HepG2 (cell line): Measurements from ENCODE around the gene RTP4. TPM values are rescaled to one million over a fixed set of nuclear protein-coding genes. Genes with fewer than 3 reads are reported as not detected.

ENCODE experiments used
- ATAC-seq: fragments of 200-7000 bp; cut with Tn5 transposase; 3 replicates; pipeline ENCODE4 v1.9.1; 2020; ENCODE audit warnings: mild to moderate bottlenecking, moderate library complexity
- BruUV-seq: library from RNA; stranded (reverse); fragments of 400-500 nt; replicated peaks from 2 replicates; lab custom pipeline; 2021; lab: Mats Ljungman, UMichigan
- CTCF ChIA-PET: fragments of 300-600 bp; formaldehyde crosslinking; extraction: SDS; loops from one replicate; lab custom pipeline; 2021; ENCODE audit warnings: low total read pairs, inconsistent platforms, low intra/inter-chr PET ratio; lab: Yijun Ruan, JAX
- POLR2A ChIA-PET: fragments of 350-600 bp; sonication (Branson Sonifier 250); formaldehyde crosslinking; loops from one replicate; lab custom pipeline; 2020; ENCODE audit warnings: antibody characterized with exemption, inconsistent platforms; lab: Yijun Ruan, JAX
- DNase-seq: peaks from one replicate; pipeline ENCODE4 v3.0.0-alpha.2; 2015; ENCODE audit warnings: low spot score
- FAIRE-seq: peaks from 3 replicates; lab custom pipeline; 2011; peaks lifted over from hg19 to GRCh38; lab: Jason Lieb, UNC
- H2AFZ ChIP-seq: one replicate; pipeline ENCODE4 v1.6.1; 2011; ENCODE audit warnings: low read length, inconsistent platforms
- H3K27ac ChIP-seq: fragments of 300-600 bp; 3 replicates; pipeline ENCODE4 v1.8.0; 2011; ENCODE audit warnings: mixed run types, mild to moderate bottlenecking, mixed read lengths, low read length, inconsistent platforms; ENCODE audit not compliant: insufficient read depth; ENCODE audit errors: extremely low read length
- H3K27me3 ChIP-seq, 2 experiments: fragments of 200-600 bp in 1 of 2; 2 replicates in 1 of 2; 3 replicates in 1 of 2; pipeline versions ENCODE4 v1.6.0 to v1.8.0; 2011; ENCODE audit warnings: low read length in 2 of 2, mild to moderate bottlenecking in 2 of 2, moderate library complexity in 2 of 2, inconsistent platforms in 1 of 2; ENCODE audit not compliant: insufficient read depth in 2 of 2, control insufficient read depth in 1 of 2
- H3K36me3 ChIP-seq, 2 experiments: fragments of 200-600 bp in 1 of 2; replicated peaks in 1 of 2; 2 replicates in 1 of 2; 3 replicates in 1 of 2; pipeline versions ENCODE4 v1.5.1 to v1.8.0; 2011; ENCODE audit warnings: low read length in 2 of 2, inconsistent platforms in 1 of 2; ENCODE audit not compliant: insufficient read depth in 2 of 2, control insufficient read depth in 1 of 2
- H3K4me1 ChIP-seq: 2 replicates; pipeline ENCODE4 v1.5.1; 2012; ENCODE audit warnings: low read length, inconsistent platforms; ENCODE audit not compliant: insufficient read depth
- H3K4me2 ChIP-seq: 2 replicates; pipeline ENCODE4 v1.6.0; 2011; ENCODE audit warnings: low read depth, low read length, inconsistent platforms
- H3K4me3 ChIP-seq, 3 experiments: fragments of 200-600 bp in 1 of 3; sonication (generic), shearing (Covaris generic) in 1 of 3; replicated peaks in 1 of 3; 2 replicates each; pipeline ENCODE4 v1.5.1; 2011 to 2016; ENCODE audit warnings: low read length in 3 of 3, inconsistent platforms in 2 of 3, low read depth in 2 of 3, mild to moderate bottlenecking in 2 of 3, control low read depth in 1 of 3, mixed read lengths in 1 of 3; ENCODE audit not compliant: insufficient read depth in 1 of 3
- H3K79me2 ChIP-seq: one replicate; pipeline ENCODE4 v1.6.1; 2011; ENCODE audit warnings: low read length, inconsistent platforms; ENCODE audit not compliant: insufficient read depth
- H3K9ac ChIP-seq: 2 replicates; pipeline ENCODE4 v1.6.0; 2011; ENCODE audit warnings: mild to moderate bottlenecking, low read depth, low read length, inconsistent platforms; ENCODE audit not compliant: insufficient read depth
- H3K9me3 ChIP-seq: 2 replicates; pipeline ENCODE4 v1.5.1; 2012; ENCODE audit warnings: mild to moderate bottlenecking, low read length
- H4K20me1 ChIP-seq: 2 replicates; pipeline ENCODE4 v1.6.0; 2011; ENCODE audit warnings: inconsistent platforms, mild to moderate bottlenecking, low read length, moderate library complexity; ENCODE audit not compliant: insufficient read depth
- DNMT3B ChIP-seq: conservative IDR thresholded peaks from 2 replicates; pipeline ENCODE4 v1.6.1; 2016; ENCODE audit warnings: missing biosample characterization, control low read depth
- GMEB1 ChIP-seq: sonication (generic); formaldehyde crosslinking; IDR thresholded peaks from 2 replicates; pipeline ENCODE4 v1.5.1; 2020; ENCODE audit warnings: missing genetic modification reagents, mild to moderate bottlenecking, borderline replicate concordance
- ISX ChIP-seq: sonication (generic); formaldehyde crosslinking; conservative IDR thresholded peaks from 2 replicates; pipeline ENCODE4 v1.5.0; 2020; ENCODE audit warnings: missing genetic modification reagents
- NFYC ChIP-seq: IDR thresholded peaks from 2 replicates; pipeline ENCODE4 v1.6.1; 2016; ENCODE audit warnings: missing genetic modification reagents, missing compliant biosample characterization
- ZBTB3 ChIP-seq: sonication (generic); formaldehyde crosslinking; IDR thresholded peaks from 2 replicates; pipeline ENCODE4 v1.4.0; 2020; ENCODE audit warnings: low read depth, mild to moderate bottlenecking, moderate library complexity, missing genetic modification reagents, borderline replicate concordance
- ZBTB39 ChIP-seq: sonication (generic); formaldehyde crosslinking; IDR thresholded peaks from 2 replicates; pipeline ENCODE4 v1.5.0; 2020; ENCODE audit warnings: missing genetic modification reagents
- ZMAT5 ChIP-seq: sonication (generic); formaldehyde crosslinking; IDR thresholded peaks from 2 replicates; pipeline ENCODE4 v1.5.0; 2020; ENCODE audit warnings: mild to moderate bottlenecking, low read depth, missing genetic modification reagents, borderline replicate concordance
- ZNF512B ChIP-seq: sonication (generic); formaldehyde crosslinking; IDR thresholded peaks from 2 replicates; pipeline ENCODE4 v1.5.1; 2020; ENCODE audit warnings: missing genetic modification reagents, mild to moderate bottlenecking, borderline replicate concordance
- ZNF678 ChIP-seq: sonication (generic); formaldehyde crosslinking; IDR thresholded peaks from 2 replicates; pipeline ENCODE4 v1.4.0; 2020; ENCODE audit warnings: mild to moderate bottlenecking, missing genetic modification reagents
- ZNF777 ChIP-seq: sonication (generic); formaldehyde crosslinking; IDR thresholded peaks from 2 replicates; pipeline ENCODE4 v1.4.0; 2020; ENCODE audit warnings: missing genetic modification reagents
- WGBS: methylation state at CpG from one replicate; pipeline ENCODE4 v1.1.6; 2017; ENCODE audit warnings: low lambda C conversion rate; 5-methylcytosine and 5-hydroxymethylcytosine counted together
- in situ Hi-C: cut with HindIII; loops from 2 replicates; pipeline ENCODE4 v1.10.0; 2017; ENCODE audit warnings: low pct_unique_long_range_greater_than_20kb; ENCODE audit not compliant: extremely low pct_ligation_motif_present
- intact Hi-C: fragments of 100-400 bp; cut with micrococcal nuclease; formaldehyde crosslinking; loops from one replicate; pipeline ENCODE4 v1.10.0; 2022; ENCODE audit not compliant: unreplicated experiment
- polyA plus RNA-seq, 8 experiments: library from polyadenylated mRNA; depleted of rRNA in 3 of 8; stranded (reverse) in 7 of 8; unstranded in 1 of 8; fragments of >200 nt; fragmentation: Illumina TruSeq in 4 of 8; extraction: Trizol in 4 of 8; gene quantifications; 2 replicates each; pipeline versions ENCODE4 v1.2.1 to v1.2.3, GENCODE V29; 2011 to 2016; ENCODE audit warnings: low read depth in 4 of 8, missing spikeins in 1 of 8, mixed read lengths in 1 of 8; ENCODE audit not compliant: insufficient read depth in 1 of 8
- total RNA-seq, 5 experiments: library from RNA; depleted of rRNA; stranded (reverse); fragments of >200 nt; fragmentation: Illumina TruSeq; extraction: Trizol; gene quantifications; 2 replicates each; pipeline ENCODE4 v1.2.3, GENCODE V29; 2016; ENCODE audit warnings: low read depth in 1 of 5

RTP4 gene
- total and polyA plus RNA-seq, 2 of the 13 experiments (the other 11 are each of a cell fraction or from before 2014, with no cell fraction given): 0.11 to 0.62 TPM

GRCh38 chr3:187360596-187360995 is 7.6 kb upstream of the RTP4 start (continued):
- TF ChIP-seq ZBTB39 (CRISPR knock-in tag) (no peak), GMEB1 (CRISPR knock-in tag) (no peak), DNMT3B (no peak), NFYC (CRISPR knock-in tag) (no peak)

GRCh38 chr3:187361835-187362234 is 6.3 kb upstream of the RTP4 start:
- in situ Hi-C loops: no loop called here
- no peak for DNase-seq
- H2AFZ ChIP-seq: no peak overlapping the region
- no TSS peak for BruUV-seq
- no peaks in the 10 kb centered on the region for H3K79me2 ChIP-seq
- FAIRE-seq: no peak
- intact Hi-C loops: no loop called here
- no peak overlapping the region for H3K27ac ChIP-seq
- H3K4me1 ChIP-seq: no peaks in the 10 kb centered on the region
- ATAC-seq: no peak
- no peaks in the 10 kb centered on the region for H3K9me3 ChIP-seq
- ChIA-PET POLR2A (no interaction called here), CTCF (no interaction called here)
- H3K4me2 ChIP-seq: no peak overlapping the region
- H3K27me3 ChIP-seq: no peaks in the 10 kb centered on the region
- H3K4me3 ChIP-seq: no peak overlapping the region
- H3K36me3 ChIP-seq: no peaks in the 10 kb centered on the region
- H4K20me1 ChIP-seq: no peaks in the 10 kb centered on the region
- 3% methylated on average over 2 of the region's 2 CpGs for WGBS
- H3K9ac ChIP-seq: no peak overlapping the region
- no peak for TF ChIP-seq ISX (CRISPR knock-in tag)
- no peak for TF ChIP-seq ZBTB3
- TF ChIP-seq ZNF678 (CRISPR knock-in tag): no peak
- TF ChIP-seq ZNF512B (CRISPR knock-in tag): no peak
- TF ChIP-seq ZNF777 (CRISPR knock-in tag): no peak
- no peak for TF ChIP-seq ZMAT5 (CRISPR knock-in tag)
